ENCODE data around the gene PPP1R15A.
A peak's percentile ranks its signal among the peaks of the same experiment; 100 is the strongest.
"Not testable (repeated sequence)": the region's sequence is repeated elsewhere in the genome, so short reads cannot be mapped to it uniquely, and the experiment has no call there.

Gene PPP1R15A

GRCh38 chr19:48872182-48872883, at the start of gene PPP1R15A:
PPP1R15A (plus strand) TSS chr19:48872421; CDS start chr19:48873234, 813 bp downstream.
- peak; percentile 100 for DNase-seq

GRCh38 chr19:48822514-48822913, 49.7 kb upstream of the PPP1R15A start:
- no peak for DNase-seq

- no peak for DNase-seq
Measured at GRCh38 chr19:48826606-48827020, 45.6 kb upstream of the PPP1R15A start.

DNA sequence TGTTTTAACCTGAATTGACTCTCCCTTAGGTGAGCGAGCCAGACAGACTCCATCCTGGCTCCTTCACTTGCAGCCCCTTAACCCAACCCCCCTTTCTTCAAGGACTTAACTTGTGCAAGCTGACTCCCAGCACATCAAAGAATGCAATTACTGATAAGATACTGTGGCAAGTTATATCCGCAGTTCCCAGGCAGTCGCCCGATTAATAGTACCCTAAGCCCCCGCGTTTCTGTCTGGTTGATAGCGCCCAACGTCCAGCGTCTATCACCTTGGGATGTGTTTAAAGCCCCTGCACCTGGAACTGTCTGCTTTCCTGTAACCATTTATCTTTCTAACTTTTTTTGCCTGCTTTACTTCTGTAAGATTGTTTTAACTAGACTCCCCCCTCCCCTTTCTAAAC, 42.1 kb upstream of the PPP1R15A start:
- DNase-seq, result no peak

GRCh38 chr19:48830965-48831364, 41.3 kb upstream of the PPP1R15A start:
- no peak for DNase-seq

DNA sequence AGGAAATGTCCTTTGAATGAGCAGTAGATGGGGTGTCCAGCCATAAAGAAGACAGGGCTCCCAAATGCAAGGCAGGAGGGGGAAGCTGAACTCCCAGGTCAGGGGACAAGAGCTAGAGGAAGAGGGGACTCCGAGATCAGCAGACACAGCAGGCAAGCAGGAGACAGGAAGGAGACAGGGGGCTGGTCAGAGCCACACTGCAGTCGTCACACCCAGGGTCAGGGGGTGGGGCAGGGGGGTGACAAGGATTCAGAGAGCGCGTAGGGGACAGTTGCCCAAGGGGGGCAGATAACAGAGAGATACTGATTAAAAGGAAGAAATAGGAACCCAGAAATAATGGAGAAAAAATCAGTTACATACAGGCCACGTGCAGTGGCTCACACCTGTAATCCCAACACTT, 39.2 kb upstream of the PPP1R15A start:
- no peak for DNase-seq

- DNase-seq, result no peak
Measured at GRCh38 chr19:48833977-48834376, 38.2 kb upstream of the PPP1R15A start.

GRCh38 chr19:48835734-48836088, 36.5 kb upstream of the PPP1R15A start:
- peak; percentile 94 for DNase-seq

- no peak for DNase-seq
Measured at GRCh38 chr19:48836089-48837017, 35.9 kb upstream of the PPP1R15A start, which contains the start of gene HSD17B14. HSD17B14 (minus strand) TSS chr19:48836491; CDS start chr19:48836411, 80 bp downstream.

DNA sequence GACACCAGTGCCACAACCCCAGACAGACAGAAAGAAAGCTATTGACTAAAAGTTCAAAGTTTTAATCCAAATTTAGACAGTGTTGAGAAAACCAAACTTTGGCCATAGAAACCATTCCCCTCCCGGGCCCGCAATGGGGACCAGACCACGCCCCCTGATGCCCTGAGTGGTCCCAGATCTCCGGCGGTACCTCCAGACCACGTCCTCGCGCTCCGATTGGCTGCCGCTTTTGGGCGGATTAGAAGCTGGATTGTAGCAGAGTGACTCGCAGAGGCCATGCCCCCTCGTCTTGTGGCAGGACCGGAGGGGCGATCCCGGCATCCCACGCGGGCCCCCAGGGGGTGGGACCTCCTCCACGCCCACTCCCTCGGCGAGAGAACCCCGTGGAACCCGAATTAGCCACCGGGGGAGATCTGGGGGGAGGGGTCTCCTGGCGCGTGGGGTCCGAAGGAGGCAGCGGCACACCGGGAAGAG, 35.1 kb upstream of the PPP1R15A start:
- peak; percentile 86 for DNase-seq

DNA sequence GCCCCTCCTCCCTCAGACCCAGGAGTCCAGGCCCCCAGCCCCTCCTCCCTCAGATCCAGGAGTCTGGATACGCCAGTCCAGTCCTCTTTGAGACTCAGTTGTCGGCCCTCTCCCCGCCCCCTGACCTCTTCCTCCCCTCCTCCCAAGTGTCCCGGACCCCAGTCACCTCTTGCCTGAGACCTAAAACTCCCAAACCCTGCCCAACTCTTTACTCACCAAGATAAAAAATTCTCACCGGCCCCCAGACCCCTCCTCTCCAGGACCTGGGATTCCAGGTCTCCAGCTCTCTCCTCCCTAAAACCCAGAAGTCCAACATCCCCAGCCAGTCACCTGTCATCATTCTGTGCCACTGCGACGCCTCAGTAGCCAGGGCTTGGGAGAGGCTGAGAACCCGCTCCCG, 34.5 kb upstream of the PPP1R15A start:
- DNase-seq, result no peak

DNA sequence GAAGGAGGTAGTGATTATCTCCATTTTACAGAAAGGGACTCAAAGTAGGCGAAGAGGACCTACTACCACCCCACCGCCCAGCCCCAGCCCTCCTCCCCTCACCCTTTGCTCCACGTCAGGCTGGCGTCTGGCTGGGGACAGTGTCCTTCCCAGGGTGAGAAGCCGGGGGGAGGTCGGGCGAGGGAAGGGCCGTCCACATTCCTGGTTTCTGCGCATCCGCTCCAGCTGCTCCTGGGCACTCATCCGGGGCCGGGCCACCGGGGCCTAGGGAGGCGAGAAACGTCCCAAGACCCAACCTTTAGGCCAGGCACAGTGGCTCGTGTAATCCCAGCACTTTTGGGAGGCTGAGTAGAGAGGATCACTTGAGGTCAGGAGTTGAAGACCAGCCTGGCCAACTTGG, 31.2 kb upstream of the PPP1R15A start:
- no peak for DNase-seq

DNA sequence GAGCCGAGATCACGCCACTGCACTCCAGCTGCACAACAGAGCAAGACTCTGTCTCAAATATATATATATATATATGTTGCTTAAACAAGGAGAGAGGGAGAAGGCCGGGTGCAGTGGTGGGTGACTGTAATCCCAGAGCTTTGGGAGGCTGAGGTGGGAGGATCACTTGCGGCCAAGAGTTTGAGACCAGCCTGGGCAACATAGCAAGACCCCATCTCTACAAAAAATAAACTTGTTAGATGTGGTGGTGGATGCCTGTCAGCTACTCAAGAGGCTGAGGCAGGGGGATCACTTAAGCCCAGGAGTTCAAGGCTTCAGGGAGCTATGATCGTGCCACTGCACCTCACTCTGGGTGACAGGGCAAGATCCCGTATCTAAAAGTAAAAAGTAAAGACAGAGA, 30.6 kb upstream of the PPP1R15A start:
- no peak for DNase-seq

GRCh38 chr19:48842789-48843162, 29.4 kb upstream of the PPP1R15A start:
- peak; percentile 69 for DNase-seq

- DNase-seq, result no peak
Measured at GRCh38 chr19:48844472-48844871, 27.7 kb upstream of the PPP1R15A start.

- no peak for DNase-seq
Measured at GRCh38 chr19:48845384-48845783, 26.8 kb upstream of the PPP1R15A start.

DNA sequence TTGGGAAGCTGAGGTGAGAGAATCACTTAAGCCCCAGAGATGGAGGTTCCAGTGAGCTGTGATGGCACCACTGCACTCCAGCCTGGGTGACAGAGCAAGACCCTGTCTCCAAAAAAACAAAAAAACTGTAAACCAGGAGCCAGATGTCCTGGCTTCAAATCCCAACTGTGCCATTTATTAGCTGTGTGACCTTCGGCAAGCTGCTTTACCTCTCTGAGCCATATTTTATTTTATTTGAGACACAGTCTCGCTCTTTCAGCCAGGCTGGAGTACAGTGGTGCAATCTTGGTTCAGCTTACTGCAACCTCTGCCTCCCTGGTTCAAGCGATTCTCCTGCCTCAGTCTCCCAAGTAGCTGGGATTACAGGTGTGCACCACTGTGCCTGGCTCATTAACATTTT, 25.6 kb upstream of the PPP1R15A start:
- DNase-seq, result not testable (repeated sequence)

- no peak for DNase-seq
Measured at GRCh38 chr19:48852292-48852691, 19.9 kb upstream of the PPP1R15A start.

DNA sequence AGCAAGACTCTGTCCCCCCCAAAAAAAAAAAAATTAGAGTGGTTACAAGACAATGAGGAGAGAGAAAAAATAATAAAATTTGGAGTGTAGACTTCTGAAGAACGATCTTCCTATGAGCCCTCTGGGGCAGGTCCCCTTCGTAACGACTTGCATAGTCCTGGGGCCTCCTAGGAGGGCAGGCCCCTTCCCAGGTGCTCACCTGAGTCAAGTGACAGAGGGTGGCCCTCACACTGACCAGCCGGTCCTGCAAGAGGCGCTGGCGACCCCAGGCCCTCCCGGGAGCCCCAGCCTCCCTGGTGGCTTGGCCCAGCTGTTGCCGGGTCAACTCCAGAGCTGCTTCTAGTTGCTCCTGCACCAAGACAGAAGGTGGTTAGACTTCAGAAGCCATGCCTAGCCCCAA, 18.7 kb upstream of the PPP1R15A start:
- DNase-seq, result no peak

DNA sequence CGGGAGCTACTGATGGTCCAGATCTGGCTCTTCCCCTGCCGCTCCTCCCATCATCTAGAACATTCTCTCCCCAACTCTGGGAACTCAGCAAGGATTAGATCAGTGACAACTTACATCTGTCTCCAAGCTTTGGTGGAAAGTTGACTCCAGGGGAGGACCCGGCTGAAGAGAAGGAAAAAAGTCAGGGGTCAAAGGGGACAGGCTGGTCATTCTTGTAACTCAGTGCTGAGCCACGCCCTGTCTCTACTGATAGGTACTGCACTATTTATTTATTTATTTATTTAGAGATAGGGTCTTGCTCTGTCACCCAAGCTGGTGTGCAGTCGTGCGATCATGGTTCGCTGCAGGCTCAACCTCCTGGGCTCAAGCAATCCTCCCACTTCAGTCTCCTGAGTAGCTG, 18.1 kb upstream of the PPP1R15A start:
- no peak for DNase-seq

GRCh38 chr19:48856921-48857320, 15.3 kb upstream of the PPP1R15A start:
- no peak for DNase-seq

GRCh38 chr19:48858984-48859710, 13.1 kb upstream of the PPP1R15A start:
- DNase-seq, result peak; percentile 90
